Measurements from ENCODE around the gene SPOCK3. TPM values are rescaled to one million over a fixed set of nuclear protein-coding genes. Genes with fewer than 3 reads are reported as not detected.

The SPOCK3 gene
- total RNA-seq, 4 donors from 2014 or later, result not detected

DNA sequence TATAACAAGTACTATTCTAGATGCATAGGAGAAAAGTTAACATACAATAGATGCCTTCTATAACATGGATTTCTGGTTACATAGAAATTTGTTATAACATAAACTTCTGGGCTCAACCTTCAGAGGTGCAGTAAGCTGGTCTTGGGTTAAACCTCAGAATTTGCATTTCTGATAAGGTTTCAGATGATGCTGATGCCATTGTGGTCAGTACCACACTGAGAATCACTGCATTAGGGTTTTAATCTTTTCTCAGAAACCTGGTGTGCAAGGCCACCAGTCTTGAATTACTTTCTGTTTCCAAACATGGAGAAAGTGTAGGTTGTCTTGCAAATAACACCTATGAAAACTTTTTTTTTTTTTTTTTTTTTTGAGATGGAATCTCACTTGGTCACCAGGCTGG, 146.2 kb downstream of the SPOCK3 start:
- TF ChIP-seq, protein P1, sequence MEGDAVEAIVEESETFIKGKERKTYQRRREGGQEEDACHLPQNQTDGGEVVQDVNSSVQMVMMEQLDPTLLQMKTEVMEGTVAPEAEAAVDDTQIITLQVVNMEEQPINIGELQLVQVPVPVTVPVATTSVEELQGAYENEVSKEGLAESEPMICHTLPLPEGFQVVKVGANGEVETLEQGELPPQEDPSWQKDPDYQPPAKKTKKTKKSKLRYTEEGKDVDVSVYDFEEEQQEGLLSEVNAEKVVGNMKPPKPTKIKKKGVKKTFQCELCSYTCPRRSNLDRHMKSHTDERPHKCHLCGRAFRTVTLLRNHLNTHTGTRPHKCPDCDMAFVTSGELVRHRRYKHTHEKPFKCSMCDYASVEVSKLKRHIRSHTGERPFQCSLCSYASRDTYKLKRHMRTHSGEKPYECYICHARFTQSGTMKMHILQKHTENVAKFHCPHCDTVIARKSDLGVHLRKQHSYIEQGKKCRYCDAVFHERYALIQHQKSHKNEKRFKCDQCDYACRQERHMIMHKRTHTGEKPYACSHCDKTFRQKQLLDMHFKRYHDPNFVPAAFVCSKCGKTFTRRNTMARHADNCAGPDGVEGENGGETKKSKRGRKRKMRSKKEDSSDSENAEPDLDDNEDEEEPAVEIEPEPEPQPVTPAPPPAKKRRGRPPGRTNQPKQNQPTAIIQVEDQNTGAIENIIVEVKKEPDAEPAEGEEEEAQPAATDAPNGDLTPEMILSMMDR (IDR thresholded peaks at IDR 0.05), result no peak
- TF ChIP-seq POLR2A (IDR thresholded peaks at IDR 0.05), result no peak
- no peak overlapping the region for H3K4me3 ChIP-seq (ENCODE audit: low read depth, poor library complexity, severe bottlenecking)
- no peak for DNase-seq (ENCODE audit: low spot score in 2 of 2)
- intact Hi-C loops (cut with DNase I; ENCODE audit: low total_unique reads), result no loop called here

DNA sequence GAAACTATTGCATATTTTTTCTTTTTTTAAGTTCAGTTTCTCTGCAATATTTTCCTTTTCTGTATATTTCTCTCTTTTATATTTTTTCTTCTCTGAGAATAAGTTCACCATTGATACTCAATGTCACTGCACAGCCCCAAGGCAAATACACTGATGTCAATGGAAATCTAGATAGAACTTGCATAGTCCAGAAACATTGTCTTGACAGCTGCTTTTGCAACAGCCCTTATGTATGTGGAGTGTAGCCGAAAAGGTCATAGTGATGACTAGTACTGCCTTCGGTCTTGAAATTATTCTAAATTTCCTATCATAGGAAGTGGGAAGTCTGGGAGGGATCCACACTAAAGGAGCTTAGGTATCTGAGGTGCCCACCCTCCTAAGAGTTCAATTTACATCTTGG, 150.0 kb downstream of the SPOCK3 start:
- intact Hi-C loops (cut with DNase I; ENCODE audit: low total_unique reads), result no loop called here
- DNase-seq (ENCODE audit: low spot score in 2 of 2), result no peak
- no peak overlapping the region for H3K4me3 ChIP-seq (ENCODE audit: low read depth, poor library complexity, severe bottlenecking)
- WGBS, 2 donors, result 79 to 91% methylated on average over 2 of the region's 2 CpGs
- TF ChIP-seq, protein P1 (IDR thresholded peaks at IDR 0.05), result no peak
- TF ChIP-seq POLR2A (IDR thresholded peaks at IDR 0.05), result no peak

DNA sequence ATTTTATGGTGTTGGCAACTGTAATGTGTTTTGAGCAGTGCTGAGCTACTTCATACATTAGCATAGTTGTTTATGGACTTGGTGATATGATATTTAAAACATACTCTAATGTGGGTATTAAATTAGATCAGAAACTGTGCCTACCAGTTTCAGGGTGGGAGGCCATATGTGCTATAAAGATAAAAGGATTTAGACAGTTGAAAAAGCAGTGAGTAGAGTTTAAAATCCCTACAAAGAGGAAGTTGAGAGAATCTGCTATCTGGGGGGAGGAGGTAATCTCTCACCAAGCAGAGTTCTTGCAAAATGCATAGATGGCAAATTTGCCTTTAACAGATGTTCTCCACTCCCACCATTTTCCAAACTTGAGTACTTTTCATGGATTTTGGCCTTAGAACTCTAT, 154.5 kb downstream of the SPOCK3 start:
- H3K4me3 ChIP-seq (ENCODE audit: low read depth, poor library complexity, severe bottlenecking), result no peak overlapping the region
- intact Hi-C loops (cut with DNase I; ENCODE audit: low total_unique reads), result no loop called here
- DNase-seq (ENCODE audit: low spot score in 2 of 2), result no peak
- TF ChIP-seq, protein P1 (IDR thresholded peaks at IDR 0.05), result no peak

DNA sequence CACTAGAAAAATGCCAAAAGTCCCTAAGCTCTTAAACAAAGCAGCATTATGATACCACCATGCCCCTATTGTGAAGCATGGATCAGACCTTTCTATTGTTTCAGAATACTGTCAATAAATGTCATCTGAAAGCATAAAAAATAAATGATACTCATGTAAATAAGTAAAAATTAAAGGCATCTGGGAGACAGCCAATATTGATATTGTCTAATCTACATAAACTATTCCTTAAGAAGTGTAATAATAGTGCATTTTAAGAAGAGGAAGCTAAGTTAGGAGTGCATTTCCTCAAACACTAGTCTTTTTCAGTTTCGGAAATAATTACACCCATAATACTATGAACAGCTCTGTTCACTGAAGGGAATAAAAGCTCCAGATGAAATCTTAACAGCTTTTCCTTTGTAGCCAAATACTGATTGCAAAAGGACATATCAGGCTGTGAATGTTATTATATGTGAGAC, 181.6 kb downstream of the SPOCK3 start:
- DNase-seq (ENCODE audit: low spot score in 2 of 2), result no peak
- 61 to 67% methylated on average over 1 of the region's 1 CpG for WGBS, 2 donors
- no peak for TF ChIP-seq POLR2A (IDR thresholded peaks at IDR 0.05)
- TF ChIP-seq, protein P1 (IDR thresholded peaks at IDR 0.05), result no peak
- intact Hi-C loops (cut with DNase I; ENCODE audit: low total_unique reads), result no loop called here
- no peak overlapping the region for H3K4me3 ChIP-seq (ENCODE audit: low read depth, poor library complexity, severe bottlenecking)

DNA sequence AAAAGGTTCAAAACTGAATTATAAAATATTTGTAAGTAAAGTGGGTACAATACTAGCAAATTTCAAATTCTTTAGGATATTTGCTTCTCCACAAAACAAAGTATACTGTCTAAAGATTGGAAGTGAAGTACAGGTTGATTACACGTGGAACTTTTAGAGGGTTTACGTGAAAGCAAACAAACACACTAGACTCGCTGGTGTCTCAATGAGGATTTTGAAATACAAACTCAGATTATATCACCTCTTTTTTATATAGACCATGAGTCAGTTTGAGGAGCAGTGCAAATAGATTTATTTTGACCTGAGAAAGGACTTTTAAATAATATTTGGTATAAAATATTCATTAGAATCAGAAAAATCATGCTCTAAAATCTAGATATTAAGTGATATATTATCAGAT, 185.0 kb downstream of the SPOCK3 start:
- 88 to 90% methylated on average over 3 of the region's 3 CpGs for WGBS, 2 donors
- intact Hi-C loops (cut with DNase I; ENCODE audit: low total_unique reads), result no loop called here
- DNase-seq (ENCODE audit: low spot score in 2 of 2), result no peak
- no peak for TF ChIP-seq POLR2A (IDR thresholded peaks at IDR 0.05)
- TF ChIP-seq, protein P1 (IDR thresholded peaks at IDR 0.05), result no peak
- no peak overlapping the region for H3K4me3 ChIP-seq (ENCODE audit: low read depth, poor library complexity, severe bottlenecking)

GRCh38 chr4:167041524-167041923, 192.8 kb downstream of the SPOCK3 start:
- TF ChIP-seq, protein P1 (IDR thresholded peaks at IDR 0.05), result no peak
- no peak for TF ChIP-seq POLR2A (IDR thresholded peaks at IDR 0.05)
- H3K4me3 ChIP-seq (ENCODE audit: low read depth, poor library complexity, severe bottlenecking), result no peak overlapping the region
- DNase-seq (ENCODE audit: low spot score in 2 of 2), result no peak
- 73 to 74% methylated on average over 1 of the region's 1 CpG for WGBS, 2 donors
- intact Hi-C loops (cut with DNase I; ENCODE audit: low total_unique reads), result no loop called here
